ENCODE results near the gene NCK2.

Gene NCK2

DNA sequence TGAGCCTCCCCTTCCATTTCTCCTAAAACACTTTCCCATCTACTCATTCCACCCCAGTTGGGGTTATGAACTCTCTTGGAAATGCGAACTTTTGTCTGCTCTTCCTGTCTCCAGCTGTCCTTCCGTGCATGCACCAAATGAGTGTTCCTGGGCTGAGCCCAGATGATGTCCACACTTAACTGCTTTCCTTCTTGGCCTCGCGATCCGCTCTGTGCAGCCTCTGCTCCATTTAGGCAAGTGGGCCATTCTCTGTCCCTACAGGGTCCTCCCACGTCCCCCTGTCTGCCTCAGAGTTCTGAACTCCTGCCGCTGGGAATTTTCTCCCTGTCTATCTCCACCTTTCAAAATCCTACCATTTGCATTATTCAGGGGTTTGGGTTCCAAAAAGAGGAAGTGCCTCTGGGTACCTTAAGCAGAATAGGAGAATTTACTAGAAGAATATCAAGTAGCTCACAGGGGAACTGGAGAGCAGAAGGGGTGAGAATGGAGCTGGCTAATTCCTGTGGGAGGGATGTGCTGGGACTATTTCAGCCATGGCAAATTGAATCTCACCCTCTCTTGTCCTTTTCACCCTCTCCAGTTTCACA lies 4.7 kb upstream of the NCK2 start:
- Histone ChIP-seq H4K20me1 (ENCODE audit: low read depth, low read length) (no peaks in the 10 kb centered on the region), H3K27ac (ENCODE audit: low read depth, low read length) (no peak overlapping the region), H3K9ac (ENCODE audit: low read length) (no peak overlapping the region), H3K4me2 (ENCODE audit: low read depth, low read length, poor library complexity, severe bottlenecking) (no peak overlapping the region), H3K9me2 (replicated peaks; ENCODE audit: insufficient read depth, low read length) (no peaks in the 10 kb centered on the region), H3K9me3 (ENCODE audit: insufficient read depth, low read length) (no peaks in the 10 kb centered on the region), H3F3A (ENCODE audit: insufficient read depth) (no peaks in the 10 kb centered on the region), H3K4me3 (ENCODE audit: insufficient read depth, low read length, poor library complexity, severe bottlenecking) (no peak overlapping the region), H3K79me2 (ENCODE audit: insufficient read depth, low read length) (no peaks in the 10 kb centered on the region), H3K27me3 (ENCODE audit: low read length) (no peaks in the 10 kb centered on the region), H2AFZ (ENCODE audit: low read depth, low read length, severe bottlenecking) (no peak overlapping the region), H3K36me3 (ENCODE audit: low read length) (no peaks in the 10 kb centered on the region)
- TF ChIP-seq, protein P1, sequence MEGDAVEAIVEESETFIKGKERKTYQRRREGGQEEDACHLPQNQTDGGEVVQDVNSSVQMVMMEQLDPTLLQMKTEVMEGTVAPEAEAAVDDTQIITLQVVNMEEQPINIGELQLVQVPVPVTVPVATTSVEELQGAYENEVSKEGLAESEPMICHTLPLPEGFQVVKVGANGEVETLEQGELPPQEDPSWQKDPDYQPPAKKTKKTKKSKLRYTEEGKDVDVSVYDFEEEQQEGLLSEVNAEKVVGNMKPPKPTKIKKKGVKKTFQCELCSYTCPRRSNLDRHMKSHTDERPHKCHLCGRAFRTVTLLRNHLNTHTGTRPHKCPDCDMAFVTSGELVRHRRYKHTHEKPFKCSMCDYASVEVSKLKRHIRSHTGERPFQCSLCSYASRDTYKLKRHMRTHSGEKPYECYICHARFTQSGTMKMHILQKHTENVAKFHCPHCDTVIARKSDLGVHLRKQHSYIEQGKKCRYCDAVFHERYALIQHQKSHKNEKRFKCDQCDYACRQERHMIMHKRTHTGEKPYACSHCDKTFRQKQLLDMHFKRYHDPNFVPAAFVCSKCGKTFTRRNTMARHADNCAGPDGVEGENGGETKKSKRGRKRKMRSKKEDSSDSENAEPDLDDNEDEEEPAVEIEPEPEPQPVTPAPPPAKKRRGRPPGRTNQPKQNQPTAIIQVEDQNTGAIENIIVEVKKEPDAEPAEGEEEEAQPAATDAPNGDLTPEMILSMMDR (IDR thresholded peaks at IDR 0.05; ENCODE audit: insufficient read depth, low read length, poor library complexity, severe bottlenecking), result no peak
- TF ChIP-seq EZH2phosphoT487 (conservative IDR thresholded peaks at IDR 0.05; ENCODE audit: low read length), result no peak

- TF ChIP-seq, protein P1 (IDR thresholded peaks at IDR 0.05; ENCODE audit: insufficient read depth, low read length, poor library complexity, severe bottlenecking), result no peak
- no peak for TF ChIP-seq EZH2phosphoT487 (conservative IDR thresholded peaks at IDR 0.05; ENCODE audit: low read length)
- Histone ChIP-seq H4K20me1 (ENCODE audit: low read depth, low read length) (no peaks in the 10 kb centered on the region), H3K27ac (ENCODE audit: low read depth, low read length) (no peak overlapping the region), H3K9me2 (replicated peaks; ENCODE audit: insufficient read depth, low read length) (no peaks in the 10 kb centered on the region), H3K9ac (ENCODE audit: low read length) (no peak overlapping the region), H3K36me3 (ENCODE audit: low read length) (no peaks in the 10 kb centered on the region), H3F3A (ENCODE audit: insufficient read depth) (no peaks in the 10 kb centered on the region), H3K9me3 (ENCODE audit: insufficient read depth, low read length) (no peaks in the 10 kb centered on the region), H3K27me3 (ENCODE audit: low read length) (no peaks in the 10 kb centered on the region), H3K4me2 (ENCODE audit: low read depth, low read length, poor library complexity, severe bottlenecking) (no peak overlapping the region), H3K4me3 (ENCODE audit: insufficient read depth, low read length, poor library complexity, severe bottlenecking) (no peak overlapping the region), H3K79me2 (ENCODE audit: insufficient read depth, low read length) (no peaks in the 10 kb centered on the region), H2AFZ (ENCODE audit: low read depth, low read length, severe bottlenecking) (no peak overlapping the region)
Measured at GRCh38 chr2:105741174-105741573, 3.5 kb upstream of the NCK2 start.

DNA sequence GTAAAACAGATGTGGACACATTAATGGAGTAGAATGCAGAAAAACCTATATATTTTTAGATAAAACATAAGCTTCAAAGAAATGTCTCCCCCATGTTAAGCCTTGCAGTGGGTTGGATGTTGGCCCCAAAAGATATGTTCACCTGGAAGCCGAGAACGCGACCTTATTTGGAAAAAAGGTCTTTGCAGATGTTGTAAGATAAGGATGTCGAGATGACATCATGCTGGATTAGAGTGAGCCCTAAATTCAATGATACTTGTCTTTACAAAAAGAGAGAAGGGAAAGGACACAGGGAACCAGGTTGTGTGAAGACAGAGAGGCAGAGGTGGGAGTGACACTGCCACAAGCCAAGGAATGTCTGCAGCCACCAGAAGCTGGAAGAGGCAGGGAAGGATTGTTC lies 3.1 kb upstream of the NCK2 start:
- no peaks in the 10 kb centered on the region for H3K36me3 ChIP-seq (ENCODE audit: low read length)
- no peak overlapping the region for H3K27ac ChIP-seq (ENCODE audit: low read depth, low read length)
- no peak overlapping the region for H3K4me2 ChIP-seq (ENCODE audit: low read depth, low read length, poor library complexity, severe bottlenecking)
- H3F3A ChIP-seq (ENCODE audit: insufficient read depth), result no peaks in the 10 kb centered on the region
- no peaks in the 10 kb centered on the region for H3K79me2 ChIP-seq (ENCODE audit: insufficient read depth, low read length)
- TF ChIP-seq, protein P1 (IDR thresholded peaks at IDR 0.05; ENCODE audit: insufficient read depth, low read length, poor library complexity, severe bottlenecking), result no peak
- no peak for TF ChIP-seq EZH2phosphoT487 (conservative IDR thresholded peaks at IDR 0.05; ENCODE audit: low read length)
- H3K9ac ChIP-seq (ENCODE audit: low read length), result no peak overlapping the region
- H2AFZ ChIP-seq (ENCODE audit: low read depth, low read length, severe bottlenecking), result no peak overlapping the region
- H4K20me1 ChIP-seq (ENCODE audit: low read depth, low read length), result no peaks in the 10 kb centered on the region
- H3K9me3 ChIP-seq (ENCODE audit: insufficient read depth, low read length), result no peaks in the 10 kb centered on the region
- no peaks in the 10 kb centered on the region for H3K27me3 ChIP-seq (ENCODE audit: low read length)
- no peak overlapping the region for H3K4me3 ChIP-seq (ENCODE audit: insufficient read depth, low read length, poor library complexity, severe bottlenecking)
- no peaks in the 10 kb centered on the region for H3K9me2 ChIP-seq (replicated peaks; ENCODE audit: insufficient read depth, low read length)
